GM12801 (cell line): ENCODE results near the gene NINJ2.

Source experiments
- CTCF ChIP-seq: IDR thresholded peaks from one replicate; pipeline ENCODE4 v1.5.1; 2011; ENCODE audit warnings: control low read depth; ENCODE audit not compliant: insufficient read length; ENCODE audit errors: extremely low read depth

Gene NINJ2

GRCh38 chr12:571795-572531 is 91.3 kb downstream of the NINJ2 start:
- TF ChIP-seq CTCF = no peak

DNA sequence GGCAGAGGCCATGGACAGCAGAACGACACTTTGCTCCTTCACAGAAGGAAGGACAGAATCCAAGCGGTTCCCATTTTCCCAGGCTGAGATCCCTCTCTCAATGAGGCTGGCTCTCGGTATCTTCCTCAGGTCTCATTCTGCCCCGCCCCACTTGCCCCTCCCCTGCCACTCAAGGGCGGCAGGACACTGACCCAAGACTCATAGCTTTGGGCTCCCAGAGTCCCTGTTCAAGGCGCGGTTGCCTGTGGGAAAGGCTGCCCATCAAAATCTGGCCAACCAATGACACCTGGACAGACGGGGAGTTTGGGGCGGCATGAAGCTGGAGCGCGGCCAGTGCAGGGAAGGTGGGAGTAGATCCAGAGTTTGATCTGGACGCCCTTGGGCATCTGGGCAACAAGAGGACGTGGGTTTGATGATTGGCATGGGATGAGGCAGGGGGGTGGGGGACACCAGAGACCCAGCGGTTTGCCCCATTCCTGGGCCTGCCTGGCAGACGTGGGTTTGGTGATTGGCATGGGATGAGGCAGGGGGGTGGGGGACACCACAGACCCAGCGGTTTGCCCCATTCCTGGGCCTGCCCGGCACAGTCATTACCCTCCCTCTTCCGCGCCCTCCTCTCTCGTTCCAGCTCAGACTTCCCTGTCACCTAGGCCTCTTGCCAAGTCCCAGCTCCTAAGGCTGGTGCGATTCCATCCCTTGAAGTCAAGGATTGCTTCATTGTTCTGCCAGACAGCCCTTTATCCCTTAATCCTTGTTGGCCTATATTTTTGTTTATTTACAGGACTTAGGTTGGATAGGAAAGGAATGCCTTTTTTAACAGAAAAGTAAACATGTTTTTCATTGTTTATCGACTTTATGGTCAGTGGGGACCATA is 92.1 kb downstream of the NINJ2 start:
- no peak for TF ChIP-seq CTCF

DNA sequence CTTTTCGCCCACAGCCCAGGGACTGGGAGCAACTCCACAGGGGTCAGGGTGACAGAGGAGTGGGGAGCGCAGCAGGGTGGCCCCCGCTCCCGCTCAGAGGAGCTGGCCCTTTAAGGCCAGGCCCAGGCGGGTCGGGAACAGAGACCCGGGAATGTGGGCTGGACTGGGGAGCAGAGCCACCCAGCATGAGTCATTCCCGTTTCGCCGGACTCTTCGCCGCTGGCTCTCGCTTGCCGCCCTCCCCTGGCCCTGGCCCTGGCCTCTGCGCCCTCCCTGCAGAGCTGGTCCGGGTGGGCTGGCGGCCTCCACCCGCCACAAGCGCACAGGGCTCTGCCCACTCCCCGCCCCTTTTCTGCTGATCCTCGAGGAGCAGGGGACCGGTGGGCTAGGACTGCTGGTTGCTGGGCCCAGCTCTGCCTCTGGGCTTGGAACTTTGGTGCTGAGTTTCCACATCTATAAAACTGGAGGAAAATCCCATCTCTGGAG is 92.8 kb downstream of the NINJ2 start:
- TF ChIP-seq CTCF = no peak

DNA sequence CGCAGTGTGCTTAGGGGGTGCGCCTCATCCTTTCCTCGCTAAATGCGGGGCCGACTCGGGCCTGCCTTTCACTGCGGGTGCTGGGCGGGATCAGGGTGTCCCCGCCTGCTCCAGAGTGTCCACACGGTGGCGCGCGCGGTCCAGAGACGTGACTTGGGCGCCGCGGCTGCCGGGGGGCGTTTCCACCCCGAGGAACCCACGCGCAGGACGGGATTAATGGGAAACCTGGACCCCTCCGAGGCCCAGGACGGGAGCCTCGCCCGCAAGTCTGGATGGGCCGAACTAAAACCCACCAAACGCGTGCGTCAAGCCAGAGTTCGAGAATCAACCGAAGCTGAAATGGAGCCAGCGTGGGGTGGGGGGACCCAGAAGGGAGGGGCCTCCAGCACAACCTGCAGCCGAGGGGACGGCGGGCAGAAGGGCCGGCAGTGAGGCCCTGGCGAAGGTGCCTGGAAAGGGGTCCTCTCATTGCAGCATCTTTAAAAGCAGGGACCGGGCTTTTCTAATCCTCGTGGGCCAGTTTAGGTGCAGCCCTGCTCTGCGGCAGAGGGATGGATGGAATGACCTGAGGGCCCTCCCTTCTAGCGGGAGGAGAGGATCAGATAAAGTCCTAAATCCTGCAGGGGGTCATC is 93.3 kb downstream of the NINJ2 start:
- TF ChIP-seq CTCF = no peak

GRCh38 chr12:569091-569676 is 94.1 kb downstream of the NINJ2 start:
- no peak for TF ChIP-seq CTCF

- TF ChIP-seq CTCF = no peak
Observed at GRCh38 chr12:568486-568885, 94.8 kb downstream of the NINJ2 start.
